PC-9 (cell line): ENCODE results near the gene MAGEB1.

Experiments used
- CTCF ChIP-seq: fragments of 200-600 bp; sonication (generic); conservative IDR thresholded peaks from 2 replicates; pipeline ENCODE4 v1.6.1; 2017; ENCODE audit warnings: mixed run types, antibody characterized with exemption, mild to moderate bottlenecking, moderate library complexity
- EZH2 ChIP-seq: fragments of 200-600 bp; sonication (generic); IDR thresholded peaks from 2 replicates; pipeline ENCODE4 v1.8.0; 2017; ENCODE audit warnings: antibody characterized with exemption, low read depth

GRCh38 chrX:30261012-30261411 lies 14.1 kb downstream of the MAGEB1 start:
- TF ChIP-seq CTCF (no peak), EZH2 (no peak)
